Anterior cingulate cortex (tissue), 58 donors: ENCODE results near the gene PDHA1.

Experiments
- DNase-seq, 58 donors: peaks; one replicate each; lab custom pipeline; 2025; lab: John Stamatoyannopoulos, UW

Gene PDHA1

DNA sequence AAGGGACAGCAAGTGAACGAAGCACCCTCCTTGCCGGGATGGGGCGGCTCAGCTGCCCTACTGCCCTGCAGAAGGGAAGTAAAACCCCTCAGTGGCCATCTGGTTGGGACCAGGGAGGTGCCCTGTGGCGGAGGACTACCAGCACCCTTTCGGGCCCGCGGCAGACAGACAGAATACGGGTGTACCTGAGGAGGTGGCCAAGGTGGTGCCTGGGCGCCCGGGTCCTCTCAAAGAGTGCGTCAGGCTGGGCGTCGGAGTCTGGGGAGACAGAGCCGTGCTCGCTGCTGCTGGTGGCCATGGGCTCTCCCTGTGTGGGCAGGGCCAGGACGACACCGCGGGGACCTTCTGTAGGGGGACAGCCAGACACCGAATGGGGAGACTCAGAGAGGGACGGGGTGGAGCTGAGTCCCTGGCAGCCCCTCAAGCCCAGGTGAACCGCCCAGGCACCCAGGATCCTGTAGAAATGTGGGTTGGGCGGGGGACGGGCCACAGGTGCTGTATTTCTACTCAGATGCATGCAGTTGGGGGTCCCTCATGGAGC is 29.7 kb downstream of the PDHA1 start:
- no peak for DNase-seq

DNA sequence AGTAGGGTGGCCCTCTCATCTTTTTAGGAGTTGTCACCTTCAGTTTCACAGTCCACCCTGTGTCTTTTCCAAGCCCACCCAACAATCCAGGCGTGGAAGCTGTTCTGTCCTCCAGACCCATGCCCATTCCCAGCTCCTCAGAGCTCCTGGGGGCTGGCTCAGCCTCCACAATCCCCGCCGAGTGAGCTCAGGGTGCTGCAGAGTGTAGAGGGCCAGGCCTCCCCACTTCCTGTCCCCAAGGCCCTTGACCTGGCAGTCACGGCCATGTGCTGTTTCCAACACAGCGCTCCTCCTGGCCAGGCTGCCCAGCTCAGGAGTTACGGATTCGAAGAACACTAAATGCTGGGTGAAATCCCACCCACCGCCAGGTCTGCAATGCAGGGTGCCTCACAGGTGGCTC is 31.8 kb downstream of the PDHA1 start:
- no peak for DNase-seq

DNA sequence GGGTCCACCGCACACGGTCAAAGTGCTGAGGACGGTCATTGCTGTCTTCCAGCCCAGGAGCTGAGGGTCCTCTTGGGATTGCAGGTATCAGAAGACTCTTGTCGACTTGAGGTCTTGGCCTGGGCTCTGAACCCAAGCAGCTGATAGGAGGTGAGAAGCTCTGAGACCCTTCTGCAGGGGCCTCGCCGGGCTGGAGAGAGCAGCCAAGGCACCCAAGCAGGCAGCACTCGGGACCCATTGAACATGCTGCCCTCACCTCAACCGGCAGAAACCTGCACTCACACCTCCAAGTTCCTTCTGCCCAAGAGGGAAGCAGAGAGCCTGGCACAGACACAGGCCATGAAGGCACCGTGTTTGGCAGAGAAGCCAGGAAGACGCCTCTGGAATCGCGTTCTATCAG is 34.1 kb downstream of the PDHA1 start:
- DNase-seq = peak in 1 of 58 donors; percentile 4

DNA sequence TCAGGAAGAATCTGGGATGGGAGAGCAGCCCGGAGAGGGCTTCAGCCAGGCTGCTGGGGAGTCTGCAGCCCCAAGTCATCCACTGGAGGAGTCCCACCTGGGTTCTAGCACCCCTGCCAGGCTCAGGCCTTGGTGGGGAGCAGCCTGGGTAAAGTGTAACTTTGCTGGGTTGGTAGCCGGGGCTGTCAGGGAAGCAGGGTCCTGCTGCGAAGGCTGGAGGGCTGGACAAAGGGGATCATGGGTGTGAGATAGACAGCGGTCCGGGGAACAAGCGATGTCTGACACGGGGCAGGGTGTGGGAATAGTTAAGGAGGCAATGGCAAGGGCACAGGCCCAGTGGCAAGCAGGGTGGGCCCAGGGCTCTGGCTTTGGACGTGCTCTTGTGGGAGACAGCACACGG is 37.6 kb downstream of the PDHA1 start:
- no peak for DNase-seq

DNA sequence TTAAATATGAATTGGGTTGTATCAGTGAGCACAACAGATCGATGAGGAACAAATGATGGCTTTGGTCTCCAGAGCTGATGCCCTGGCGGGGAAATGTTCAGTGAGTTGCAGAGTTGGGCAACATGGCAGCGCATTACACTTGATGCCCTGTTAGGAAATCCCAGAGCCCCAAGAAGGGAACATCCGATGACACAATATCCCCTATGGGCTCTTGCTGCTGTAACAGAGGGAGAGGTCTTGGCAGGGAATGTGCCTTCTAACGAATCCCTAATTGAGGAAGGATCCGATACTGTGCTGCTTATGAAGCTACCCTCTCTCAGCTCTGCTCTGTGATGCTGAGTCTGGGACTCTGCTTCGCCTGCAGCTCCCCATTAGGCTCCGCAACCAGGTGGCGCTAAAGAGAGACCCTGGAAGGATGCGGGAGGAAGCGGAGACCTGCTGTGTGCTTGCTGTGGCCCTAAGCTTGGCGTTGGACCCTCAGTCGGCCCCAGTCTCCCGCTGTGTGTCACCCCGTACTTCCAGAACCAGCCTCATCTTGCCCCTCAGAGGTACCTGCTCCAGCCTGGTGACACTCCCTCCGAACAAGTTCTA is 38.9 kb downstream of the PDHA1 start:
- peak in 28 of 58 donors; percentile 0 to 32 (median 5) for DNase-seq

DNA sequence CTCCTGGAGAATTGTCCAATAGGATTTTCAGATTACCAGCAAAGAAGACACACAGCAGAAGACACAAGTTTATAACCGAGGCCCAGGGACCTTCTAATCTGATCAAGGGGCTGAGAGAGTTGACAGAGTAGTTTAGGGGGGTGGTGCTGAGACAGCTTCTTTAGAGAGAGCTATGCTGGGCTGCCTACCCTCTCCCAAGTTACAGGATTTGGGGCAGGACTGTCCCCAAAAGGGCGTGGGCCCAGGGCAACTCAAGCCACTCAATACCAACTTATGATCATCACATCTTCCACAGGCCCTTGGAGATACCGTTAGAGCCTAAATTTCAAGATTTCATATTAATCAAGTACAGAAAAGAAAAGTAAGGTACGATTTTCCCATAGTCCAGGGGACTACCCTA is 43.0 kb downstream of the PDHA1 start:
- DNase-seq = no peak

DNA sequence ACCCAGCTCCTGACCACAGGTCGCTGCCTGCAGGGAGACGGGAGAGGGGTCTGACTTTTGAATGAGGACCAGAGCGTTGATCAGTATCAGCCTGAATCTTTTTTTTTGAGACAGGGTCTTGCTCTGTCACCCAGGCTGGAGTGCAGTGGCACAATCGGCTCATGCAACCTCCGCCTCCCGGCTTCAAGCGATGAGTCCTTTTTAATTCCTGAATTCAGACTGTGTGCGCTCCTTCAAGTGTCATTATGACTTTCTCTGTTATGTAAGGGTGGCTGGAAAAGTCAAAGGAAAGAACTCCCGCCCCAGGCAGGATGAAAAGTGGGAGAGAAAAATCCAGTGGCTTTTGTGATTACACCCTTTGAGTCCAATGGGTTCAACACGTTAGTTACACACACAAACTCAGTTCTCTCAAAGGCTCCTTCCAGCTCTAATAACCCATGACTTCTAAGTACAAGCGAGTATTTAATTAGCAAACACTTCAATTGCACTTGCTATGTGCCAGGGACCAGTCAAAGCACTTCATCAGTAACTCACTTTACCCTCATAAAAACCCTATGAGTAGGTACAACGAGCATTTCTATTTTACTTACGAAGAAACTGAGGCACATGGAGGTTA is 44.4 kb downstream of the PDHA1 start:
- no peak for DNase-seq

DNA sequence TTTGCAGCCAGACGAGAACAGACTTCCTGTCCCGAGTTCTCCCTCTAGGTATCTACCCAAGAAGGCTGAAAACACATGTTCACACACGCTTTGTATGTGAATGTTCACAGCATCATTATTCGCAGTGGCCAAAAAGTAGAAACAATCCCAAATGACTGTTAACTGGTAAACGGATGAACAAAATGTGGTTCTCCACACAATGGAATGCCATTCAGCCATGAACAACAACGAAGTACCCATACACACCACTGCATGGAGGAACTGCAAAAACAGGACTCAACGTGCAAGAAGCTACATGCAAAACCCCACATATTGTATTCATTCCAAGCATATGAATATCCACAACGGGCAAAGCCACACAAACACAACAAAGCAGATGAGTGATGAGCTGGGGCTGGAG is 45.0 kb downstream of the PDHA1 start:
- no peak for DNase-seq

DNA sequence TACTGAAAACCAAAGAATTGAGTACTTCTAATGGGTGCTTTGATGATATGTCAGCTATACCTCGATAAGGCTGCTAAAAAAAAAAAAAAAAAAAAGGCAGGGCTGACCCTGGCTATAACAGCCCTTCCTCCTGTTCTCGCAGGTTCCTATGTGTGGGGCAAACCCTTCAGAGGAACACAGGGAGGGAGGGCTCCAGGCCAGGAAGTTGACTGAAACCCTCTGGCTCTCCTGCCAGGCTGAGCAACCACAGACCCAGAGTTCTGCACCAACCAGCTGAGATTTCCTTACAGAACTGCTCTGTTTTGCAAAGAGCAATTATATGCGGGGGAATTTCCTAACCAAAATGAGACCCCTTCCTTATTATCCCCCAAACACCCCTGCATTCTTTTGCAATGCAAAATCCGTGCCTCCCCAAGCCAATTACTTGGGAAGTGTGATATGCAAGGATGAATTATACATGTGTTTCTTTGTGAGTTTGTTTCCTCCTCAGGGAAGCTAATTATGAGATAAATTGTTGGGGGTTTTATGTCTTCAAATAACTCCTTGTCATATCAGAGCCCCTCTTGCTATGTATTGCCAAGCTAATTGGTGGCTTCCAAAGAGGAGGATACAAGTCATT is 45.6 kb downstream of the PDHA1 start:
- DNase-seq = no peak

DNA sequence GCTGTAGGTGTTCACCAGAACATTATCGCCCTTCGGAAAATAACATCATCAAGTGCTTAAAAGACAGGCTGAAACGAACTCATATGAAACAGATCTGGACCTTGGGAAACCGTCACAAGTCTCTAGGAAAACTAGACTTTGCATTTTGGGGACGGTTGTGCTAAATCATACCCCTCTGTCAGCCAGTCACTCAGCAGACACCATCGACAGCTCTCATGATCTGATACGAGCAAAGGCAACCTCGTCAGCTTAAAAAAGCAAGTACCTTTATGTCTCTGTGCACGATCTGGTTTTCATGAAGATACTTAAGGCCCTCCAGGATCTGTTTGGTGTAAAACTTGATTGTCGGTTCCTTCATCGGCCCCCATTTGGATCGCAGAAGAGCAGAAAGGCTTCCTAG is 48.4 kb downstream of the PDHA1 start:
- DNase-seq = no peak

DNA sequence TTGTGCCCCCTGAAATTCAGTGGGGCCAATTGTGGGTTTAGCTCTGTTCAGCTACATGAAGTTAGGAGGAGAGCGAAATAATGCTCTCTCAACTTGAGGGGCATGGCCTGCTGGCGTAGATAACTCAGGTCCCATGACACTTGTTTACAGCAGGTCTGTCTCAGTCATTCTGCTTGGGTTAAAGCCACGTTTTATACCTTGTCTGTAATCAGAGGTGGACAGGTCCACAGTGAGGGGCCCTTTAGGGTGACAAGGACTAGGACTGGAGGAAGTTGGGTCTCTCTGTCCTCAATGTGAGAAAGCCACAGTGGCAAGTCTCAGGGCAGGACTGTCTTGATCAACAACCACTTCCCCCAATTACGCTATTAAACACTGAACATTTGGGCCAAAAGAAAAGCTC is 49.0 kb downstream of the PDHA1 start:
- no peak for DNase-seq

DNA sequence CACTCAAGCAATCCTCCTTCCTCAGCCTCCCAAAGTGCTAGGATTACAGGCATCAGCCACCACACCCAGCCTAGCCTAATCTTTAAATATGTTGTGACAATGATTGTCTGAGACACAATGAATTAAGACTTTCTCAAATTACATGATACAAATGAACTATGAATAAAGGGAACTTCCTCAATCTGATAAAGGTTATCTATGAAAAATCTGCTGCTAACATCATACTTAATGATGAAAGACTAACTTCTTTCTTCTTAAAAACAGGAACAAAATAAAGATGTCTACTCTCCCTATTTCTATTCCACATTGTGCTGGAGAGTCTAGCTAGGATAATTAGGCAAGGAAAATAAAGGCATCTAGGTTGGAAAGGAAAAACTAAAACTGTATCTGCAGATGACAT is 60.0 kb downstream of the PDHA1 start:
- no peak for DNase-seq

DNA sequence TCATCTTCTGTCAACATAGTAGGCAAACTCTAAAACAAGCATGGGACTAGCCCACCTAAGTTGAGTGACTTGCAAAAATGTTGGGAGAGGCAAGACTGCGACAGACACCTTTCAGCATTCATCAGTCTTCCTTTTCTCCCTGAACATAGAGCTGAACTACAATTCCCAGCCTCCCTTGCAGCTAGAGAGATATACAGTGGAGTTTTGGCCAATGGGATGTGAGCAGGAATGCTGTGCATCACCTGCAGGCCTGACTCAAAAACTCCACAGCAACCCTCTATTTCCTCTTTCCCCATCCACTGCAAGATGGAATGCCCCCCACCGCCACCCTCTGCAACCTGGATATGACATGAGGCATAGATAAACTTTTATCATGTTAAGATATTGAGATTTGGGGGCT is 66.5 kb downstream of the PDHA1 start:
- no peak for DNase-seq
